HAP-1 (cell line): Measurements from ENCODE around the gene PRSS22.

ENCODE experiments used
- DNase-seq, 2 experiments: peaks; one replicate each; pipeline ENCODE4 v3.0.0-alpha.2; 2016 to 2020; ENCODE audit warnings: low spot score in 2 of 2
- H3K27me3 ChIP-seq: fragments of 250-450 bp; sonication (Bioruptor Pico); 2 replicates; pipeline ENCODE4 v1.5.1; 2020; ENCODE audit warnings: low read depth, mild to moderate bottlenecking, moderate library complexity
- H3K36me3 ChIP-seq: fragments of 250-450 bp; sonication (Bioruptor Pico); replicated peaks from 2 replicates; pipeline ENCODE4 v1.5.1; 2020; ENCODE audit warnings: mild to moderate bottlenecking
- H3K4me1 ChIP-seq: fragments of 250-450 bp; sonication (Bioruptor Pico); 2 replicates; pipeline ENCODE4 v1.5.1; 2020; ENCODE audit warnings: mild to moderate bottlenecking
- H3K4me3 ChIP-seq: fragments of 250-450 bp; sonication (Bioruptor Pico); 2 replicates; pipeline ENCODE4 v1.5.1; 2020; ENCODE audit warnings: mild to moderate bottlenecking, moderate library complexity
- H3K9me3 ChIP-seq: fragments of 250-450 bp; sonication (Bioruptor Pico); 2 replicates; pipeline ENCODE4 v1.5.1; 2020; ENCODE audit warnings: mild to moderate bottlenecking, moderate library complexity
- in situ Hi-C: fragments of 300-500 bp; cut with MboI; formaldehyde crosslinking; loops from 3 replicates; pipeline ENCODE4 v1.14.3; 2020; ENCODE audit warnings: low sequenced_read_pairs, inconsistent platforms, mixed read lengths

PRSS22 gene

DNA sequence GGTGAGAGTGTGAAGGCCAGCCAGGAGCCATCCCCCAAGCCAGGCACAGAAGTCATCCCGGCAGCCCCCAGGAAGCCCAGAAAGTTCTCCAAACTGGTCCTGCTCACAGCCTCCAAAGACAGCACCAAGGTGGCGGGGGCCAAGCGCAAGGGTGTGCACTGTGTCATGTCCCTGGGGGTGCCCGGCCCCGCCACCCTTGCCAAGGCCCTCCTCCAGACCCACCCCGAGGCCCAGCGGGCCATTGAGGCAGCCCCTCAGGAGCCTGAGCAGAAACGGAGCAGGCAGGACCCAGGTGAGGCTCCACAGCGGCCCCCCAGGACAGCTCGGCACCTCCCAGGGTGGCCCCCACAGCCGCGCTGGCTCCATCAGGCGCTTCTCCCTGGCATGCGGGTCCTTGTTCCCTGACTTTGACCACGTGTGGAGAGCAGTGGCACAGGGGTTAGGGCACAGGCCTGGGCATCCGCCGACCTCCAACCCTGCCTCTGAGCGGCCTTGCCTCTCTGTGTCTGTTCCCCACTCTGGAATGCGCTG, 38.6 kb upstream of the PRSS22 start:
- in situ Hi-C loops: no loop called here
- Histone ChIP-seq H3K36me3 (peaks cover 6% of the 10 kb centered on the region; the same call in 1 of the 2 replicates), H3K4me1 (no peaks in the 10 kb centered on the region), H3K27me3 (no peaks in the 10 kb centered on the region), H3K9me3 (no peaks in the 10 kb centered on the region), H3K4me3 (no peak overlapping the region)
- DNase-seq: no peak

- Histone ChIP-seq H3K4me3 (no peak overlapping the region), H3K36me3 (peaks cover 6% of the 10 kb centered on the region; the same call in 1 of the 2 replicates), H3K9me3 (no peaks in the 10 kb centered on the region), H3K4me1 (no peaks in the 10 kb centered on the region; the same call in 1 of the 2 replicates), H3K27me3 (no peaks in the 10 kb centered on the region)
- DNase-seq: no peak
- in situ Hi-C loops: no loop called here
These were observed 37.8 kb upstream of the PRSS22 start for GRCh38 chr16:2895813-2896212.

- Histone ChIP-seq H3K36me3 (peaks cover 6% of the 10 kb centered on the region; the same call in 1 of the 2 replicates), H3K4me1 (no peaks in the 10 kb centered on the region; the same call in 1 of the 2 replicates), H3K9me3 (no peaks in the 10 kb centered on the region), H3K4me3 (no peak overlapping the region), H3K27me3 (no peaks in the 10 kb centered on the region)
- DNase-seq: no peak
- in situ Hi-C loops: no loop called here
These were observed 36.3 kb upstream of the PRSS22 start for GRCh38 chr16:2894231-2894630.

- Histone ChIP-seq H3K4me1 (0 out of 2 replicates have a peak, but pooled peaks cover 4% of the 10 kb centered on the region), H3K27me3 (no peaks in the 10 kb centered on the region), H3K36me3 (no peaks in the 10 kb centered on the region; the same call in 1 of the 2 replicates), H3K4me3 (peak overlapping the region; percentile 90), H3K9me3 (peaks cover 7% of the 10 kb centered on the region; the same call in 1 of the 2 replicates)
- in situ Hi-C loops: no loop called here
- DNase-seq: no peak
These were observed 26.1 kb upstream of the PRSS22 start for GRCh38 chr16:2884041-2884451.

DNA sequence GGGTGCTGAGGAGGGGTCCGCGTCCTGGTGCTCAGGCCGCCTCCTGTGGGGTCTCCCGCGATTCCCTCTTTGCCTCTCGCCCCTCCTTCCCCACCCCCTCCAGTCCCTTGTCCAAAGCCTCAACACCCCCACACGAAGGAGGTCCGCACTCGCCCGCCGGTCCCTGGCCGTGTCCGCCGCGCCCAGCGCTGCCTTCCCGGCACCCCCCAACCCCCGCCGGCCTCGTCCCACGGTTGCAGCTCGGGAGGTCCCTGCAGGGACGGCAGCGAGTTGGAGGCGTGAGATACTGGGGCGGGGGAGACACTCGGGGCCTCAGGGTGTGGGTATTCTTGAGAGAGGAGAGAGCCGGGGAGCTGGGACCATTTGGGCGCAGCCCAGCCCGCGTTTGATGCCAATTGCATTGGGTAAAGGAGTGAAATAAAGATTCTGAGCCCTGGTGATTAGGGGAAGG, 25.5 kb upstream of the PRSS22 start:
- Histone ChIP-seq H3K27me3 (no peaks in the 10 kb centered on the region), H3K4me3 (peak overlapping the region; percentile 90), H3K36me3 (no peaks in the 10 kb centered on the region; the same call in 1 of the 2 replicates), H3K9me3 (peaks cover 7% of the 10 kb centered on the region; the same call in 1 of the 2 replicates), H3K4me1 (0 out of 2 replicates have a peak, but pooled peaks cover 4% of the 10 kb centered on the region)
- in situ Hi-C loops: no loop called here
- DNase-seq: peak in 1 of 2 experiments; percentile 57

- H3K9me3 ChIP-seq: peaks cover 7% of the 10 kb centered on the region; the same call in 1 of the 2 replicates
- H3K27me3 ChIP-seq: no peaks in the 10 kb centered on the region
- H3K4me3 ChIP-seq: peak within 1 kb of the TSS; percentile 90
- DNase-seq: peak; percentile 96 to 99
- 0 out of 2 replicates have a peak, but pooled peaks cover 4% of the 10 kb centered on the region for H3K4me1 ChIP-seq
- H3K36me3 ChIP-seq: no peaks in the 10 kb centered on the region; the same call in 1 of the 2 replicates
- in situ Hi-C loops: no loop called here
These were observed 24.9 kb upstream of the PRSS22 start, which contains the start of gene FLYWCH2 for GRCh38 chr16:2882650-2883457. Gene FLYWCH2 (plus strand): TSS chr16:2883215. CDS start chr16:2896450, 13,235 bp downstream.

- in situ Hi-C loops: no loop called here
These were observed 24.0 kb upstream of the PRSS22 start for GRCh38 chr16:2881783-2882649.

DNA sequence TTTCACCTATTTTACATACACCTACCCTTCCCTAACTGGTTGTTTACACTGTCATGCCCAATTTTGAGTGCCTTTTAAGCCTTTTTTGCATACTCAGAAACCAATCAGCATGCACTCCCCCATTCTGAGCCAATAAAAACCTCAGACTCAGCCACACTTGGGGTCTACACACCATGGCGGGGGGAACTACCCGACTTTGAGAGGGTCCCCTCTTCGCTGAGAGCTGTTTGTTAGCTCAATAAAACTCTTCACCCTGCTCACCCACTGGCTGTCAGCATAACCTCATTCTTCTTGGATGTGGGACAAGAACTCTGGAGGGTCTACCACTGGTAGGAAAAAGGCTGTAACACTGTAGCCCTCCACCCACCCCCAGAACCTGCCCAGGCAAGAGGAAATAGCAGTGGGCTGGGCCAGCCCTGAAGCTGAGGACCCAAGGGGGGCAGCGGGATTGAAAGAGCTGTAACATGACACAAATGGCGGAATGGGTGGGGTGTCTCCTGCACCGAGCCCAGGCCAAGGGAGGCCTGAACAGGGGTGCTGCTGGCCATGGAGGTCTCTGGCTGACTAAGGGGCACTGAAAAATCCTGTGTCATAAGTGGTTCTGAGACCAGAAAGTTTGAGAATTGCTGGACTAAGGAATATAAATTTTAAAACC, 22.0 kb upstream of the PRSS22 start:
- Histone ChIP-seq H3K9me3 (peaks cover 7% of the 10 kb centered on the region; the same call in 1 of the 2 replicates), H3K4me1 (0 out of 2 replicates have a peak, but pooled peaks cover 4% of the 10 kb centered on the region), H3K36me3 (no peaks in the 10 kb centered on the region), H3K27me3 (no peaks in the 10 kb centered on the region), H3K4me3 (no peak overlapping the region)
- in situ Hi-C loops: no loop called here
- no peak for DNase-seq

More at GRCh38 chr16:2881783-2882649, 24.0 kb upstream of the PRSS22 start:
- Histone ChIP-seq H3K36me3 (no peaks in the 10 kb centered on the region), H3K27me3 (no peaks in the 10 kb centered on the region), H3K4me1 (0 out of 2 replicates have a peak, but pooled peaks cover 4% of the 10 kb centered on the region), H3K9me3 (peaks cover 7% of the 10 kb centered on the region; the same call in 1 of the 2 replicates), H3K4me3 (peak overlapping the region; percentile 90)
- peak; percentile 28 to 63 for DNase-seq

GRCh38 chr16:2874912-2875362, 17.0 kb upstream of the PRSS22 start:
- H3K9me3 ChIP-seq: peaks cover 2% of the 10 kb centered on the region; the same call in 1 of the 2 replicates
- no peak overlapping the region for H3K4me3 ChIP-seq
- H3K4me1 ChIP-seq: no peaks in the 10 kb centered on the region; the same call in 1 of the 2 replicates
- no peaks in the 10 kb centered on the region for H3K27me3 ChIP-seq
- in situ Hi-C loops: no loop called here
- no peaks in the 10 kb centered on the region for H3K36me3 ChIP-seq
- peak; percentile 78 to 84 for DNase-seq

DNA sequence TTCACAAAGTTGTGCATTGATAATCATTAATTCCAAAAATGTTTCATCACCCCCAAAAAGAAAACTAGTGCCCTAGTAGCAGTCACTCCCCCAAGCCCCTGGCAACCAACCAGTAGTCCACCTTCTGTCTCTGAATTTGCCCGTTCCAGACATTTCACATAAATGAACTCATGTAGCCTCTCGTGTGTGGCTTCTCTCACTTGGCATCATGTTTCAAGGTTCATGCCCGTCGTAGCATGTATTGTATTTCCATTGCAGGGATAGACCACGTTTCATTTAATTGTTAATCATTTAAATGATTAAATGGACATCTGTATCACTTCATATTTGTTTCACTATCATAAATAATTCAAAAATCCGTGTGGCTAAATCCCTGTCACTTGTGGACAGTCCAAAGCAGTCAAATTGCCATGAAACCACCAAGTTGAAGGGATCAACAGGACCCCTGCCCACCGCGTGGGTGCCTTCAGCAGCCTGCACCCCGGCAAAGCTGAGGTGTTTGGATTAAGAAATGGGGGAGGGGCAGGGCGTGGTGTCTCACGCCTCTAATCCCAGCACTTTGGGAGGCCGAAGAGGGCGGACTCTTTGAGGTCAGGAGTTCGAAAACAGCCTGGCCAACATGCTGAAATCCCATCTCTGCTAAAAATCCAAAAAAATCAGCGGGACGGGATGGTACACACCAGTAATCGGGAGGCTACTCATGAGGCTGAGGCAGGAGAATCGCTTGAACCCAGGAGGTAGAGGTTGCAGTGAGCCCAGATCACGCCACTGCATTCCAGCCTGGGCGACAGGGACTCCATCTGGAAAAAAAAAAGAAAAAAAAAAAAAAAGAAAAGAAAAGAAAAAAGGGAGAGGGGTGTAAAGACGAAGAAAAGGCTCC, 16.3 kb upstream of the PRSS22 start:
- no peak overlapping the region for H3K4me3 ChIP-seq

GRCh38 chr16:2871926-2872325, 14.0 kb upstream of the PRSS22 start:
- in situ Hi-C loops: no loop called here

More for the DNA sequence above, 16.3 kb upstream of the PRSS22 start:
- in situ Hi-C loops: no loop called here
- no peaks in the 10 kb centered on the region for H3K9me3 ChIP-seq
- H3K27me3 ChIP-seq: no peaks in the 10 kb centered on the region
- no peak for DNase-seq
- no peaks in the 10 kb centered on the region; the same call in 1 of the 2 replicates for H3K4me1 ChIP-seq
- H3K36me3 ChIP-seq: no peaks in the 10 kb centered on the region

More at GRCh38 chr16:2871926-2872325, 14.0 kb upstream of the PRSS22 start:
- H3K27me3 ChIP-seq: no peaks in the 10 kb centered on the region
- DNase-seq: no peak
- no peak overlapping the region for H3K4me3 ChIP-seq
- H3K9me3 ChIP-seq: 0 out of 2 replicates have a peak, but pooled peaks cover 2% of the 10 kb centered on the region
- peaks cover 7% of the 10 kb centered on the region for H3K4me1 ChIP-seq
- H3K36me3 ChIP-seq: no peaks in the 10 kb centered on the region
